HG02885 (cell line): ENCODE results near the gene CKM.

Experiments
- ATAC-seq: cut with Tn5 transposase; IDR thresholded peaks from one replicate; pipeline ENCODE4 v1.9.1; 2021; ENCODE audit warnings: mild to moderate bottlenecking; ENCODE audit not compliant: unreplicated experiment, poor library complexity

Gene CKM

GRCh38 chr19:45258862-45259261, 63.8 kb downstream of the CKM start:
- no peak for ATAC-seq

- ATAC-seq = no peak
These were observed 65.8 kb downstream of the CKM start for GRCh38 chr19:45256836-45257235.
